ENCODE measurements around the gene MACROD2. TPM values are rescaled to one million over a fixed set of nuclear protein-coding genes. Genes with fewer than 3 reads are reported as not detected.

The MACROD2 gene
- total RNA-seq, 1 experiment from 2014 or later: 3.7 TPM

DNA sequence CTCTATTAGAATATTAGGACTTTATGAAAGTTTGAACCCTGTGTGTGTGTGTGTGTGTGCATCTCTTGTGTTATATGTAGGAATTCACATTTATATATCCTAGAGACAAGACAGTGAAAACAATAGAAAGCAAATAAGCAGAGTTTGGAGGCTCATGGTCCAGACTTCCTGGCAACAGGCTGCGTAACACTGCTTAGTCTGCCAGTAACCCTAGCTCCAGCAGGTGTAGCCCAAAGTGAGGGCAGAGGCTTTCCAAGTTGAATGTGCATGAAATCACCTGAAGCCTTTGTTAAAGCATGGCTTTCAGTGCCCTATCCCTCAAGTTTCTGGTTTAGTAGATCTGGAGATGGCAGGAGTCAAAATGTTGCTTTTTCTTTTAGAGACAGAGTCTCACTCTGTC is 2008.0 kb downstream of the MACROD2 start:
- Histone ChIP-seq H3K27ac (ENCODE audit: low read depth, low read length) (no peak overlapping the region), H3K36me3 (ENCODE audit: control insufficient read depth in 1 of 2, insufficient read depth in 2 of 2, low read length in 2 of 2) (no peaks in the 10 kb centered on the region), H2AFZ (ENCODE audit: low read depth, low read length, poor library complexity, severe bottlenecking) (no peak overlapping the region), H3K9ac (ENCODE audit: low read length) (no peak overlapping the region), H3K9me3 (ENCODE audit: control insufficient read depth in 1 of 2, insufficient read depth in 1 of 2, low read depth in 1 of 2, low read length in 2 of 2) (peaks cover 0 to 8% of the 10 kb centered on the region in 2 experiments; a peak in 2 of 4 replicates), H3K9me2 (ENCODE audit: insufficient read depth) (no peaks in the 10 kb centered on the region), H3K4me2 (ENCODE audit: low read length) (no peak overlapping the region), H3K4me3 (replicated peaks in 1 of 2; ENCODE audit: low read depth in 1 of 2, low read length in 2 of 2) (no peak overlapping the region), H4K20me1 (ENCODE audit: insufficient read depth) (no peaks in the 10 kb centered on the region), H3K4me1 (ENCODE audit: control insufficient read depth in 1 of 2, insufficient read depth in 2 of 2, low read length in 2 of 2) (no peaks in the 10 kb centered on the region), H3K27me3 (ENCODE audit: insufficient read depth, low read length) (no peaks in the 10 kb centered on the region), H3K79me2 (ENCODE audit: insufficient read depth, low read length) (no peaks in the 10 kb centered on the region)
- POLR2A ChIA-PET: no interaction called here
- TF ChIP-seq EGR1 (IDR thresholded peaks at IDR 0.05; ENCODE audit: low read depth): no peak
- no peak for TF ChIP-seq EZH2phosphoT487 (IDR thresholded peaks at IDR 0.05; ENCODE audit: borderline replicate concordance)
- BruUV-seq (replicated peaks): no TSS peak
- RAD21 ChIA-PET (ENCODE audit: low non-redundant PET in 1 of 2, low total read pairs in 2 of 2, uncharacterized antibody in 2 of 2, unreplicated experiment in 2 of 2): no interaction called here
- CTCF ChIA-PET: no interaction called here
- DNase-seq (ENCODE audit: low read depth, low spot score) (no peak), ATAC-seq (no peak)
- intact Hi-C loops (cut with micrococcal nuclease): no loop called here

DNA sequence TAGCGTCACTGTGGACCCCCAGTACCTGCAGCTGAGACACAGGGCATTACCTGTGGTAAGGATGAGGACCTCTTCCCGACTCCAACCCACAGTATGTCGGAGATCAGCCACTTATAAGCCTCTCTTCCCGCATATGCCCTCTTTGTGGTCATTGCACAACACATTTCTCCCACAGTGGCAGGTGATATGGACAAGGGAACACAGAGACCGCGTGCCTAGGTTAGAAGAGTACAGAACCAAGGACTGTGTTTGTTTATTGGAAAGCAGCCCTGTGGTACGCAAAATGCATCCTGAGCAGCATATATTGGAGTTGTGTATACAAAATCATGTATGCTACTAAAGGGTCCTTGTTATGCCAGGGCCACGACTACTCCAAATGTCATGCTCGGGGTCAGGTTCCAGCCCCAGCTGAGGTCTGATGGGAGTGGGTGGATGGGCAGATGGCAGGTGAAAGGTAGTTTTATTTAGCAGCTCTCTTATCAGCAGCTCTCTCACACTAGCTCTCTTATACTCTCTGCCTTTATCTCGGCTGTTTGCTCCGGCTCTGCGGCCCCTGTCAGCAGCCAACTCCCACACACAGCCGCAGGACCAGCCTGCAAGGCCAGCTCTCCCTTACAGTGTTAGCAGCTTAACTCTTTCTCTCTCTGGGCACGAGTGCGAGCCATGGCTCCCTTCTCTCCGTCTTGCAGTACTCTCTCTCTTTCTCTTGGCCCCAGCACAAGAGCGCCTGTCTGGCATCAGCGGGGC is 2009.0 kb downstream of the MACROD2 start:
- ATAC-seq (no peak), DNase-seq (ENCODE audit: low read depth, low spot score) (no peak)
- no TSS peak for BruUV-seq (replicated peaks)
- peaks cover 0 to 6% of the 10 kb centered on the region in 2 experiments; a peak in 2 of 4 replicates for H3K9me3 ChIP-seq (ENCODE audit: control insufficient read depth in 1 of 2, insufficient read depth in 1 of 2, low read depth in 1 of 2, low read length in 2 of 2)
- ChIA-PET CTCF (no interaction called here), POLR2A (no interaction called here), RAD21 (ENCODE audit: low non-redundant PET in 1 of 2, low total read pairs in 2 of 2, uncharacterized antibody in 2 of 2, unreplicated experiment in 2 of 2) (no interaction called here)
- H3K27me3 ChIP-seq (ENCODE audit: insufficient read depth, low read length): no peaks in the 10 kb centered on the region
- H3K4me1 ChIP-seq (ENCODE audit: control insufficient read depth in 1 of 2, insufficient read depth in 2 of 2, low read length in 2 of 2): no peaks in the 10 kb centered on the region
- no peak overlapping the region for H2AFZ ChIP-seq (ENCODE audit: low read depth, low read length, poor library complexity, severe bottlenecking)
- no peaks in the 10 kb centered on the region for H3K36me3 ChIP-seq (ENCODE audit: control insufficient read depth in 1 of 2, insufficient read depth in 2 of 2, low read length in 2 of 2)
- no peaks in the 10 kb centered on the region for H3K9me2 ChIP-seq (ENCODE audit: insufficient read depth)
- intact Hi-C loops (cut with micrococcal nuclease): no loop called here
- H3K4me2 ChIP-seq (ENCODE audit: low read length): no peak overlapping the region
- H3K79me2 ChIP-seq (ENCODE audit: insufficient read depth, low read length): no peaks in the 10 kb centered on the region
- H3K4me3 ChIP-seq (replicated peaks in 1 of 2; ENCODE audit: low read depth in 1 of 2, low read length in 2 of 2): no peak overlapping the region
- H4K20me1 ChIP-seq (ENCODE audit: insufficient read depth): no peaks in the 10 kb centered on the region
- no peak overlapping the region for H3K27ac ChIP-seq (ENCODE audit: low read depth, low read length)
- no peak overlapping the region for H3K9ac ChIP-seq (ENCODE audit: low read length)
- no peak for TF ChIP-seq RAD21 (IDR thresholded peaks at IDR 0.05; ENCODE audit: low read depth)
- TF ChIP-seq FOSL1 (IDR thresholded peaks at IDR 0.05; ENCODE audit: low read depth): no peak
- no peak for TF ChIP-seq MAX (IDR thresholded peaks at IDR 0.05)
- no peak for TF ChIP-seq ZNF274 (IDR thresholded peaks at IDR 0.05; ENCODE audit: low read depth, low read length)
- no peak for TF ChIP-seq JUND (IDR thresholded peaks at IDR 0.05)
- no peak for TF ChIP-seq CEBPB (IDR thresholded peaks at IDR 0.05; ENCODE audit: low read depth)
- TF ChIP-seq CBX3 (IDR thresholded peaks at IDR 0.05; ENCODE audit: low read depth): no peak
- no peak for TF ChIP-seq EZH2 (IDR thresholded peaks at IDR 0.05)
- no peak for TF ChIP-seq ELF1 (IDR thresholded peaks at IDR 0.05; ENCODE audit: borderline replicate concordance, low read depth)
- TF ChIP-seq, protein P1, sequence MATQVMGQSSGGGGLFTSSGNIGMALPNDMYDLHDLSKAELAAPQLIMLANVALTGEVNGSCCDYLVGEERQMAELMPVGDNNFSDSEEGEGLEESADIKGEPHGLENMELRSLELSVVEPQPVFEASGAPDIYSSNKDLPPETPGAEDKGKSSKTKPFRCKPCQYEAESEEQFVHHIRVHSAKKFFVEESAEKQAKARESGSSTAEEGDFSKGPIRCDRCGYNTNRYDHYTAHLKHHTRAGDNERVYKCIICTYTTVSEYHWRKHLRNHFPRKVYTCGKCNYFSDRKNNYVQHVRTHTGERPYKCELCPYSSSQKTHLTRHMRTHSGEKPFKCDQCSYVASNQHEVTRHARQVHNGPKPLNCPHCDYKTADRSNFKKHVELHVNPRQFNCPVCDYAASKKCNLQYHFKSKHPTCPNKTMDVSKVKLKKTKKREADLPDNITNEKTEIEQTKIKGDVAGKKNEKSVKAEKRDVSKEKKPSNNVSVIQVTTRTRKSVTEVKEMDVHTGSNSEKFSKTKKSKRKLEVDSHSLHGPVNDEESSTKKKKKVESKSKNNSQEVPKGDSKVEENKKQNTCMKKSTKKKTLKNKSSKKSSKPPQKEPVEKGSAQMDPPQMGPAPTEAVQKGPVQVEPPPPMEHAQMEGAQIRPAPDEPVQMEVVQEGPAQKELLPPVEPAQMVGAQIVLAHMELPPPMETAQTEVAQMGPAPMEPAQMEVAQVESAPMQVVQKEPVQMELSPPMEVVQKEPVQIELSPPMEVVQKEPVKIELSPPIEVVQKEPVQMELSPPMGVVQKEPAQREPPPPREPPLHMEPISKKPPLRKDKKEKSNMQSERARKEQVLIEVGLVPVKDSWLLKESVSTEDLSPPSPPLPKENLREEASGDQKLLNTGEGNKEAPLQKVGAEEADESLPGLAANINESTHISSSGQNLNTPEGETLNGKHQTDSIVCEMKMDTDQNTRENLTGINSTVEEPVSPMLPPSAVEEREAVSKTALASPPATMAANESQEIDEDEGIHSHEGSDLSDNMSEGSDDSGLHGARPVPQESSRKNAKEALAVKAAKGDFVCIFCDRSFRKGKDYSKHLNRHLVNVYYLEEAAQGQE (IDR thresholded peaks at IDR 0.05; ENCODE audit: low read depth): no peak
- TF ChIP-seq ATF3 (IDR thresholded peaks at IDR 0.05): no peak
- TF ChIP-seq CTCF (IDR thresholded peaks at IDR 0.05 in 2 of 3, conservative IDR thresholded peaks at IDR 0.05 in 1 of 3; ENCODE audit: borderline replicate concordance in 1 of 3, insufficient read depth in 1 of 3, low read depth in 2 of 3, low read length in 2 of 3): no peak
- TF ChIP-seq EZH2phosphoT487 (IDR thresholded peaks at IDR 0.05; ENCODE audit: borderline replicate concordance): no peak
- no peak for TF ChIP-seq YY1 (IDR thresholded peaks at IDR 0.05; ENCODE audit: extremely low read depth, insufficient replicate concordance, low read depth, low read length)

Data from HCT116 (cell line).